HG02759 (cell line): ENCODE results near the gene SYNGR2.
A peak's percentile ranks its signal among the peaks of the same experiment; 100 is the strongest.

Source experiments
- ATAC-seq: cut with Tn5 transposase; IDR thresholded peaks from one replicate; pipeline ENCODE4 v1.9.1; 2021; ENCODE audit warnings: mild to moderate bottlenecking, moderate library complexity; ENCODE audit not compliant: unreplicated experiment

SYNGR2 gene, protein sequence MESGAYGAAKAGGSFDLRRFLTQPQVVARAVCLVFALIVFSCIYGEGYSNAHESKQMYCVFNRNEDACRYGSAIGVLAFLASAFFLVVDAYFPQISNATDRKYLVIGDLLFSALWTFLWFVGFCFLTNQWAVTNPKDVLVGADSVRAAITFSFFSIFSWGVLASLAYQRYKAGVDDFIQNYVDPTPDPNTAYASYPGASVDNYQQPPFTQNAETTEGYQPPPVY

DNA sequence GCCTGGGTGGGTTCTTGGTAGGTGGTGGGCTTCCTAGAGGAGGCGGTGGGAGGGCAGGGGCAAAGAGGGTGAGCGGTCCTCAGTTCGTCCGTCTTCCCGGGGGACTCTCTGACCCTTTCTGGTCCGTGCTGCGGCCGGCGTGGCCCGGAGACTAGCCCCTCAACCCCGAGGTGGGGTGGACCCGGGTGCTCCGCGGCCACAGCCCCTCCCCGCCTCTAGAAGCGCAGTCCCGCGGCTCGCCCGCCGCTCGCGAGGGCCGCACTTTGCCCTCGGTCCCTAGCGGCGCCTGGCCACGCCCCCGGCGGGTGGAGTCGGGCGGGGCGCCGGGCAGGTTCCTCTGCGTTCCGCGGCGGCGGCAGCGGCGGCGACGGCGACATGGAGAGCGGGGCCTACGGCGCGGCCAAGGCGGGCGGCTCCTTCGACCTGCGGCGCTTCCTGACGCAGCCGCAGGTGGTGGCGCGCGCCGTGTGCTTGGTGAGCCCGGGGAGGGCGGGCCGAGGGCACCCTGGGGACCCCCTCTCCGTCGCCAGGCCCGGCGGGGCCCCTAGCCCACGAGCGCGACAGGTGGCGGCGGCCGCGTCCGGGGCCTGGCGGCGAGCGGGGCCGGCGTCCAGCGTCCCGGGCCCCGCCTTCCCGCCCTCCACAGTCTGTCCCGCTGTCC lies at the start of gene SYNGR2:
SYNGR2 (plus strand) TSS at position 340 of the 661 bp plus-strand sequence; CDS start at position 376, 36 bp downstream.
- ATAC-seq, result peak; percentile 68

DNA sequence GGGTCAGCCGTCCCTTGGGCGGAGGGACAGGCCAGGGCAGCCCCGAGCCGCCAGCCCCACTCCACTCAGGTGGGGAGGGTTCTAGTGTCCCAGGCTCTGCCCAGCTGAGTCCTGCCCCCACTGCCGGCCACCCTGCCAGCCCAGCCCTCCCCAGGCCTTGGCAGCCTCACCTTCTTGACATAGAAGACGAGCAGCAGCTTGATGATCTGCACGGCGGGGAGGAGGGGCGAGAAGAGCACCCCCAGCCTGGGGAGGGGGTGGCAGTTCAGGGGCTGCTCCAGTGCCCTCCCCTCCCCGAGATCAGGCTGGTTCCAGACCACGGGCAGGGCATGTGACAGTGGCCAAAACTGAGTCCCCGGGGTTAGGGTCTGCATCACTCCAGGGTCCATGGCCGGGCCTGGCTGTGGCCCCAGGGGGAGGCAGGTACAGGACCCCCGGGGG lies 49.6 kb upstream of the SYNGR2 start:
- no peak for ATAC-seq

DNA sequence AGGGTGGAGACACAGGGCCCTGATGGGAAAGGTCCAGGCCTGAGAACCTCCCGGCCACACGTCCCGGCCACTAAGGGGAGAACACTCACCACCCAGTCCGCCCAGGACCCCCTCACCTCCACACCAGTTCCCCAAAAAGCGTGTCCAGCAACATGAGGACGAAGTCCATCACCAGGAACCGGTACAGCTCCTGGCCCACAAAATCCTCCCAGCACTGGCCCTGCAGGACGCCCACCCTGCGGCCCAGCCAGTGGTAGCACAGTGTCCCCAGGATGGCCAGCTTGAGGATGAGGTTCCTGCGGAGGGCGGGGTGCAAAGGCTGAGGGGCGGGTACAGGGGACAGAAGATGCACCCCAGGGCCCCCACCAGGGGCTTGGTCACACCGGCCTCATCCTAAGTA lies 47.8 kb upstream of the SYNGR2 start:
- no peak for ATAC-seq

- no peak for ATAC-seq
These were observed 47.2 kb upstream of the SYNGR2 start for GRCh38 chr17:78120971-78121800.

GRCh38 chr17:78121801-78122215 lies 46.6 kb upstream of the SYNGR2 start:
- no peak for ATAC-seq

- no peak for ATAC-seq
These were observed 46.0 kb upstream of the SYNGR2 start for GRCh38 chr17:78122216-78122930.

DNA sequence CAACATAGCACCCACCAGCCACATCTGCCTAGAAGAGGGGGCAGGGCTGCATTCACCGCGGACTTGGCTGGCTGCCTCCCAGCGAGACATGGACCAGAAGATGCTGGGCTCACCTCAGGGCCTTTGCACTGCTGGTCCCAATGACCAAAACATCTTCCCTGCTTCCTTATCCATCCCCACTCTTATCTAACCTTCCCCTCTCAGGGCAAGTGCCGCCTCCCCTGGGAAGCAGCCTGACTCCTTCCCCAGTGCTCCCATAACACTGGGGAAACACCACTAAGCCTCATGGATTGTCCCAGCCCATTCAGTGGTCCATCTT lies 45.5 kb upstream of the SYNGR2 start:
- ATAC-seq, result no peak

DNA sequence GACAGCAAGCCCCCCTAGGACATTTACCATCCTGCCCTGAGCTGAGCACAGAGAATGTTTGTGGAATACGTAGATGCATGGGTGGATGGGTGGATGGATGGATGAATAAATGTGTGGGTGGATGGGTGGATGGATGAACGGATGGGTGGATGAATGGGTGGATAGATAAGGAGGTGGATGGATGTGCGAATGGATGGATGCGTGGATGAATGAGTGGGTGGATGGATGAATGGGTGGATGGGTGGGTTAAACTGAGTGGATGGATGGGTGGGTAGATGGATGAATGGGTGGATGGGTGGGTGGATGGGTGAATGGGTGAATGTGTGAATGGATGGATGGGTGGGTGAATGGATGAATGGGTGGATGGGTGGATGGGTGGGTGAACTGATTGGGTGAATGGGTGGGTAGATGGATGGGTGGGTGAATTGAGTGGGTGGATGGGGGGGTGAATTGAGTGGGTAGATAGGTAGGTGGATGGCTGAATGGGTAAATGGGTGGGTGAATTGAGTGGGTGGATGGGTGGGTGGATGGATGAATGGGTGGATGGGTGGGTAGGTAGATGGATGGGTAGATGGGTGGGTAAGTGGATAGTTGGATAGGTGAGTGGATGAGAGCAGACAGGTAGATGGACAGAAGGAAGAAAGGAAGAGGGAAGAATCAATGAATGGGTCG lies 45.0 kb upstream of the SYNGR2 start:
- no peak for ATAC-seq

DNA sequence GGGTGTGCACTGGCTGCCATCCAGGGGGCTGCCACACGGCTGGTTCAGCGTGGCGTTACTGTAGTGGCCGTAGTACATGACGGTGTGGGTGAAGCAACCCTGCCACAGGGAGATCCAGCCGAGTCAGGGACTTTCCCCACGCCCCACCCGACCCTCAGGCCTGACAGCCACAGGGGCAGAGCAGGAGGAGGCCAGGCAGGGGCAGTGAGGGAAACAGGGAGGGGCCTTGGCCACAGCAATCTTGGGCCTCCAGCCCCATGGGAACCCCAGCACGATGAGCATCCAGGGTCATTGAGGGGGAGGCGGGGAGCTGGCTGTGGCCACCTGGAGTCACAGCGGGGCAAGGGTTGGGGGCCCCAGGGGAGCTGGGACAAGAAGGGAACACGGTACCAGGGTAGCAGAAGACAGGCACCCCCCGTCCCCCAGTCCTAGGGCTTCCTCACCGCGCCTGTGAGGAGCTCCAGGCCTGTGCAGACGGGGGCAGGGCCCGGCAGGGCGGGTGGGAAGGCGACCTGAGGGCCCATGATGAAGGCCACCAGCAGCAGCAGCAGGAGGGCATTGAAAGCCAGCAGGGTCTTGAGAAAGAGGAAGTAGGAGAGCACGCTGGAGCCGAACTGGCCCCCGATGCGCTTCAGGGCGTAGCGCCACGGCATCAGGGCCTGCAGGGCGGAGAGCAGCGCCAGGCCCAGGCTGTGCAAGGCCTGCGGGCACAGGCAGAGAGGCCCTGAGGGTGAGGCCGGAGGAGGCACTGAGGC lies 44.1 kb upstream of the SYNGR2 start:
- peak; percentile 25 for ATAC-seq

DNA sequence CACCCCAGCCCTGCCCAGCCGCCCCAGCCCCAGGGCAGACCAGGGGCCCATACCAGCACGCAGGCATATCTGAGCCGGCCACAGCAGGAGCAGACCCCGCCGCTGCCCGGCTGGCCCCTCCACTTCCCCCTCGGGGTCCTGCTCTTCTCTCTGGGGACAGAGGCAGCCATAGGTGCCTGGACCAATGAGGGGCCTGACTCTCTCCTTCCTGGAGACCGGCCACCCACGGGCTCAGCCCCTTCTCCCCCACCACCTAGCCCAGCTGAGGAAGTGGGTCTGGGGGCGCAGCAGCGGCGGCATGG lies 43.6 kb upstream of the SYNGR2 start:
- ATAC-seq, result no peak

- no peak for ATAC-seq
These were observed 43.1 kb upstream of the SYNGR2 start for GRCh38 chr17:78125138-78125913.

GRCh38 chr17:78125976-78126894 lies 42.1 kb upstream of the SYNGR2 start:
- ATAC-seq, result no peak

- no peak for ATAC-seq
These were observed 41.5 kb upstream of the SYNGR2 start for GRCh38 chr17:78126895-78127238.

- ATAC-seq, result no peak
These were observed 41.0 kb upstream of the SYNGR2 start for GRCh38 chr17:78127239-78127887.

DNA sequence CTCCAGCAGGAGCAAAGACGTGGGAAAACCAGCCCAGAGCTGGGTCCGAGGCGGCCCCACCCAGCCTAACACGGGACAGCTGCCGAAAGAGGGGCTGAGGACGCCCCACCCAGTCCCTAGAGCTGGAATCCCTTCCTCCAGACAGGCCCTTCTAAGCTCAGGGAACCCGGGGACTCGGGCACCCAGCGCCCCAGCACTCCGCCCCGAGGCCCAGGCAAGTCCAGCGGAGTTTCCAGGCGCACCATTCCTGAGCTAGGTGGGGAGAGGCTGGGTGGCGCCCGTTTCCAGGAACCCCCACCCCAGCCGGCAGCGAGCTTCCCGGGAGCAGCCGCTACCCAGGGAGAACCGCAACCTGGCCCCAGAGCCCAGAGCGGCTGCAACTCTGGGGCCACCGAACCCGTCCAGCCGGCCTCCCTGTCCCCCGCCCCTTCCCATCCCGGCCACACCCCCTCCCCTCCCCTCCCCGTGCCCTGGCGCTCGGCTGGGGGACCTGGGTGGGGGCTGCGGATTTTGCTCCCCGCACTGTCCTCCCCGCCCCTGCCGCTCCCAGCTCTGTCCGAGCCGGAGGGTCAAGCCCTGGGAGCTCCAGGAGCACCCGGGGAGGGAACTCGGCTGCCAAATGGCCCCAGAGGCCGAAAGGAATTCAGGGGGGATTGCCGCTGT lies 40.4 kb upstream of the SYNGR2 start:
- ATAC-seq, result peak; percentile 3

DNA sequence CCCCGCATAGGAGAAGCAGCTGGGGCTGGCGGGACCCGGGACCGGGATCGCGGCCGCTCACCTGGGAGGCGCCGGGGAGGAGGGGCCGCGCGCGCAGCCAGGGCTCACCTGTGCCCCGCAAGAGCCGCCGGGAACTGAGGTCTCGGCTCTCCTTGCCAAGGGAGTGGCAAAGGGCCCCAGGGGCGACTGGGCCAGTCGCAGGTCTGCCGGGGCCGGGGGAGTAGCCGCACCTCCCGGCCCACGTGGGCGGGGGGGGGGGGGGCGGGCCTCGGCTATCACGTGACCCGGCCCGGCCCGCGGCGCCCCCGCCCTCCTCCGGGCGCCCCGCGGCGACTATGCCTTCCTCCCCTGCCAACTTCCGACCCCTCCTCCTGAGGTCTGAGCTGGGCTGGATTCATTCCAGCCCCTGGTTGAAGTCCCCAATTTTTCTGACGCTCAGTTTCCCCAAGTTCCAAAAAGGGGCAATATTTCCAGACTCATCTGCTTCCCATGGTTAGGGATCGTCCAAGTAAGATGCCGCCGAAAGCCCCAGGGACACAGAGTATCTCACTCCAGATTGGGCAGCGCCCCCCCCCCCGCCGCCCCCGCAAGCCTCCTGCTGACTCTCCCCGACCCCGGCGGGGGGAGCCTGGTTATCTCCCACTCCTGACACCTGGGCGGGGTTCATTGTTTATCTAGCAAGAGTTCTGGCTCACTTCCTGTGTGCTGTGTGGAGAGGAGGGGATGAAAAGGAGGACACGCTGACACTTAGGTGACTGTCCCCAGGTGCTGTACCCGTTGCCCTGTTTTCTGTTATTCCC lies 39.6 kb upstream of the SYNGR2 start, which contains the start of gene TMC6:
TMC6 (minus strand) TSS at position 205 of the 800 bp plus-strand sequence. CDS start 1,923 bp downstream, outside the sequence.
- ATAC-seq, result peak; percentile 28
